ENCODE measurements around the gene DDX50.
A peak's percentile ranks its signal among the peaks of the same experiment; 100 is the strongest.
"Not testable (repeated sequence)": the region's sequence is repeated elsewhere in the genome, so short reads cannot be mapped to it uniquely, and the experiment has no call there.

Gene DDX50

DNA sequence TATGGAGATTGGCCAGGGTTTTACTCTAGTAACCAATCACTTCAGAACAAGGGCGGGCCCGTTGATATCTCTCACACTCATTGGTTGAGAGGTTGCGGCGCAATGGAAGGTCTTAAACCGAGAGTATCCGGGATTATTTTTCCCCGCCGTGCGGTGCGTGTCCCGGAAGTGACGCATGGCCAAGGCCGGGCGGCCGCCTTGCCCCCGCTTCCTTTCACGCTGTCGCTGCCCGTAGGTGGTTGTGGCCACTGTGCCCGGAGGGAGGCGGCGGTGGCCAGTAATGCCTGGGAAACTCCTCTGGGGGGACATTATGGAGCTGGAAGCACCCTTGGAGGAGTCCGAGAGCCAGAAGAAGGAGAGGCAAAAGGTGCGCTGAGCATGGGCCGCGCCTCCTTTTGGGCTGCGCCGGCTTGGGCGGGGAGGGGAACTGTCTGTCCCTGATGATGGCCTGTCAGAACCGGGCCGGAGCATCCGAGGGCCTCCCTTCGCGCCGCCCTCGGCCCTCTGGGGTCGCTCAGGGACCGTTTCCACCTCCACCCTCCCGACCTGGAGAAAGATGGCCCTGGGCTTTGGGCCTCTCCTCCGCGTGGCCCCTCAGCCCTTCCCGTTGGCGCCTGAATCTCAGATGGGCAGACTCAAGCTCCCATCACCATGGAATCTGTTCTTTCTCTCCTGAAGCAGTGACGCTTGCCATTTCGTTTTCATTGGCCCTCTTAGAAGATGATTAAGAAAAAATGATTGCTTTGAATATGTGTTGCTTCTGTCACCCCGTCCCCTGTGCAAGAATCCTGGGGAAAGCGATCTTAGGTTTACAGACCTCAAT lies at the start of gene DDX50:
Gene DDX50, plus strand, starts transcription at position 211 of the 823 bp plus-strand sequence. Its CDS starts 70 bp downstream, at position 281.
- peak; percentile 91 for DNase-seq (ENCODE audit: low read depth)

- no peak for DNase-seq (ENCODE audit: low read depth)
Measured at GRCh38 chr10:68856352-68856751, 44.8 kb upstream of the DDX50 start.

GRCh38 chr10:68857005-68857404 lies 44.1 kb upstream of the DDX50 start:
- DNase-seq (ENCODE audit: low read depth): no peak

DNA sequence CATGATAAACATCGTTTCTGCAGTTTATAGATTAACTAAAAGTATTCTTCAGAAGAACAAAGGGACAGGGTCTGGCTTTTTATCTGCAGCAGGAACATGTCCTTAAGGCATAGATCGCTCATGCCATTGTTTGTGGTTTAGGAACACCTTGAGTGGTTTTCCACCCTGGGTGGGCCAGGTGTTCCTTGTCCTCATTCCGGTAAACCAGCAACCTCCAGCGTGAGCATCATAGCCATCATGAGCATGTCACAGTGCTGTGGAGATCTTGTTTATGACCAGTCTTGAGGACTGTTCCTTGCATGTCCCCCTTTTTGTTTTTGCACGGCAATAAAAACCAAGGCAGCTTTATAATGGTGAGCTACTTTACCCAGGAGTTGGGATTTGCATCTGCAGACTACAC lies 39.9 kb upstream of the DDX50 start:
- no peak for DNase-seq (ENCODE audit: low read depth)

DNA sequence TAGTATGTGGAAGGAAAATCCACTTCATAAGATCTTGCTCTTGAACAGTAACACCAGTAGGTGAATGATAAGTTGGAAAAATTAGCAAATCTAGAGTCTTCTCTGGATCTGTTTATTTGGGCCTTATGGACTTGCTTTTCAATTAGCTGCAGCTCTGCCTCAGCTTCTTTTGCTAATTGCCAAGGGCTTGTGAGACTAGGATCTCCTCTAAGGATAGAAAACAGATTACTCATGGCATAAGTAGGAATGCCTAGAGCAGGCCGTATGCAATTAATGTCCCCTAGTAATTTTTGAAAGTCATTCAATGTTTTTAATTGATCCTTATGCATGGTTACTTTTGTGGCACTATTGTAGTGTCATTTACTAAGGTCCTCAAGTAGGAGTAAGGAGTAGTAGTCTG lies 36.5 kb upstream of the DDX50 start:
- DNase-seq (ENCODE audit: low read depth): no peak

DNA sequence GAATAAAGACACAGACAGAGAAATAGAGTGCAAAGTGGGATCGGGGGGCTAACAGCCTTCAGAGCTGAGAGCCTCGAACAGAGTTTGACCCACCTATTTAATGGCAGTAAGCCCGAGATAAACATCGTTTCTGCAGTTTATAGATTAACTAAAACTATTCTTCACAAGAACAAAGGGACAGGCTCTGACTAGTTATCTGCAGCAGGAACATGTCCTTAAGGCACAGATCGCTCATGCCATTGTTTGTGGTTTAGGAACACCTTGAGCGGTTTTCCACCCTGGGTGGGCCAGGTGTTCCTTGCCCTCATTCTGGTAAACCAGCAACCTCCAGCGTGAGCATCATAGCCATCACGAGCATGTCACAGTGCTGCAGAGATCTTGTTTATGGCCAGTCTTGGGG lies 32.9 kb upstream of the DDX50 start:
- not testable (repeated sequence) for DNase-seq (ENCODE audit: low read depth)

- DNase-seq (ENCODE audit: low read depth): no peak
Measured at GRCh38 chr10:68869623-68870022, 31.5 kb upstream of the DDX50 start.

GRCh38 chr10:68870061-68870460 lies 31.1 kb upstream of the DDX50 start:
- no peak for DNase-seq (ENCODE audit: low read depth)

- DNase-seq (ENCODE audit: low read depth): no peak
Measured at GRCh38 chr10:68870545-68871104, 30.5 kb upstream of the DDX50 start.

- DNase-seq (ENCODE audit: low read depth): no peak
Measured at GRCh38 chr10:68871105-68871711, 29.9 kb upstream of the DDX50 start.

DNA sequence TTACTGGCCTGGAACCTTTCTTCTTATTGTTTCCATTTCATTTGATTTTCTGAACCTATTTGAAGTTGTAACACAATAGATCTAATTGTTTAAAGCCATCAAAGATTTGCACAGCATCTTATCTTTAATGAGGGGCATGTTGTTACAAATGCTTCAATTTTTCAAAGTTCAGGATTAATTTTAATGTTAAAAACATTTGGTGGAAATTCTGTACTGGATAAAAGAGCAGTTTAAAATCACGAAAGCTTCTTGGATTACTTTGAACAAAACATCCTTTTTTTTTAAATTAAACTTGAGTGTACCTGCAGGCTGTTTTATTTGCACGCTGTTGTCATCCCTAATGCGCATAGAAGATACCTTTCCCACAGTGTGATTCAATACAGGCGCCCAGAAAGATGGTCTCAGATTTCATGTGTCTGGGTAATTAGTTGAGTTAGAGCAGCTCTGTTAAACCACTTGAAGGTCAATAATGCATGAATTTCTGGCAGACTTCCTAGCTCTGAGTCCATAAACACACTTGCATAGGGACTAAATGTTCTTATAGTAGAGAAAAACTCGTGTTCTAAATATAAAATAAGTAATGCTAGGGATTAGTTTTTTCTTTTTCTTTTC lies 29.3 kb upstream of the DDX50 start:
- DNase-seq (ENCODE audit: low read depth): no peak

GRCh38 chr10:68876246-68877138 lies 24.6 kb upstream of the DDX50 start:
- DNase-seq (ENCODE audit: low read depth): no peak

DNA sequence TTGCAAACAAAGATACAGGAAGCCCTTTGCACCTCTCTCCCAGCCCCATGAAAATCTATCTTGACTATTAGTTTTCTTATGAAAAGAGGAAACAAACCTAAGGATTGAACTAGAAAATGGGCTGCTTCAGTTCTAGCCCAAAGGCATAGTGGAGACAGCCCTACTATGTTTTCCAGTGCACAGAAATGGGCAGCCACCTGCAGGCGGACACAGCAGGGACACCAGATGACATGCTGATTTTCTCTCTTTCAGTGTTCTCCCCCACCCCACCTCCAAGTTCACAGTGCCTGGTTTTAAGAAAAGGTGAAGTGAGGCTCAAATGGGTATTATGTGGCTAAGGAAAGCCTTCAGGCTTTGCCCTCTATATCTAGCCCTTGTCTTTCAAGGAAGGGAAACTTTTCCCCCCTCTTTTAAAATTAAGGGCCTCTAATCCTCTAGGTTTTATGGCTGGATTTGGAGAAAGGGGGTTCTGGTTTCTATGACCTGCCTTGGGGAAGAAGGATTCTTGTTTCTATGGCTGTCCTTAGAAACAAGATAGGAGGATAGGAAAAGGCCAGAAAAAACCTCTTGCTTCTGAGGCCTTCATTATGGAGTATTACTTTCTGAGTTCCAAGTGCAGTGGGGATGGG lies 23.5 kb upstream of the DDX50 start:
- DNase-seq (ENCODE audit: low read depth): no peak

DNA sequence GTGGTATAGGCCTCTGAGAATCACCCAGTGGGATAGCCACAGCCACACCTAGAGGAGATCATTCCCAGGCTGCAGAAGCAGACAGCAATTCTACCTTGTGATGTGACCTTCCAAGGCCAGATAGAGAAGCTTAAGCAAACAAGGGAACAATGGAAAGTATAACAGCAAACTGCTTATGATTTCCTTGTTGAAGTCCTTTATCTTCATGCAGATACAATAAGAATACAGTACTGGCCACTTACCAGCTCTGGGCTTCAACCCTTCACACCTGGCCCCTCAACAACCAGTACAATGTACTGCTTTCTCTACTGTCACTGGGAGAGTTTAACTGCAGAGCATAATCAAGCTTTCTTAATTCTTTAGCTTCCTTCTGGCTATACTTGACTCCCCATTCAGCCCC lies 22.6 kb upstream of the DDX50 start:
- DNase-seq (ENCODE audit: low read depth): no peak

DNA sequence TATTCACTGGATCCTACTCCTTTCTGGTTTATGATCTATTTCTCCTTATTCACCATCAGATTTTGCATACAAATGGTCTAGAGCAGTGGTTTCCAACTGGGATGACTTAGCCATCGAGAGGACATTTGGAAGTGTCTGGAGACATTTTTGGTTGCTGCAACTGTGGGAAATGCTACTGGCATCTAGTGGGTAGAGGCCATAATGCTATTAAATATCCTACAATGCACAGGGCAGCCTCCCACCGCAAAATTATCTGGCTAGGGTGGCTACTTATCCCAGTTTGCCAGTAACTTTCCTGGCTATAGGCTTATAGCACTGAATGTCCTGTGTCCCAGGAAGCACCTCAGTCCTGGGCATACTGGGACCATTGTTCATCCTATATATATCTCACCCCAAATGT lies 21.5 kb upstream of the DDX50 start:
- DNase-seq (ENCODE audit: low read depth): no peak

DNA sequence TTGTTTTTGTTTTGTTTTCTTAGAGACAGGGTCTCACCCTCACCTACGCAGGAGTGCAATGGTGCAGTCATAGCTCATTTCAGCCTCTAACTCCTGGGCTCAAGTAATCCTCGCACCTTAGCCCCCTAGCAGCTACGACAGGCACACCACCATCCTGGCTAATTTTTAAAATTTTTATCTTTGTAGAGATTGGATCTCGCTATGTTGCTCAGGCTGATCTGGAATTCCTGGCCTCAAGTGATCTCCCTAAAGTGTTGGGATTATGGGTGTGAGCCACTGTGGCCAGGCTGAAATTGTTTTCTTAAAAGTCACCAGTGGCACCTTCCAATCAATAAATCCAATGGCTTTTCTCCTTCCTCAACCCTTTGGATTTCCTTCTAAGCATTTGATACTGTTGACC lies 20.9 kb upstream of the DDX50 start:
- DNase-seq (ENCODE audit: low read depth): no peak

DNA sequence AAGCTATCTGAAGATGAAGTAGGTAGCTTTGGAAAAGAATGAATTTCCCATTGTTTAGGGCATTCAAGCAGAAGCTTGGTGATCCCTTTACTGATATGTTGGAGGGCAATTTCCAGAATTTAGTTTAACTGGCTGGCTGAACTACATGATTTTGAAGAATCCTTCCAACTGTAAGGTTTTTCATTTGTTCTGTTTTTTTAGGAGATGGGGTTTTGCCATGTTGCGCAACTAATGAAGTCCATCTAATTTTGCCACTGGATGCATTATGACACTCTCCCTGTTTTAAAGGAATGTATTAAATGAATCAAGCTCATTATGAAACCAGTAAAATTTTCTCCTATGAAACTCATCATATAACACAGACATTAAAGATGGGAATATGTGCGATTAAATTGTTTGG lies 6.1 kb upstream of the DDX50 start:
- no peak for DNase-seq (ENCODE audit: low read depth)

DNA sequence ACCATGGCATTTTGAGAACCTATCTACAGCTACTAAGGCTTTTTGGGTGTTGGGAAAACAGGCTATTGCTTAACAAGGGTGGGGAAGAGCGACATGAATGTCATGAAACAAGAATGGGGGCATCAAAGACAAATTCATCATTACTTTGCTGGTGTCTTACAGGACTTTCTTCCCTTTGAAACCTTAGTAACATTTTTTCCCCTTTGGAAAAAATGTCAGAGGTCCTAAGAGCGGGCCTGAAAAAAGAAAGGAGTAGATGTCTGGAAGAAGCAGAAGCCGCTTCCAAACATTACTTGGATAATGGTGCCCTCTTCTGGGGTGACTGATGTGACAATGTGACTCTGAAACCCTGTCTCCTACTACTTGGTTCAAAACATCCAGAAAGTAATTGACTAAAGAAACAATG lies 3.8 kb upstream of the DDX50 start:
- no peak for DNase-seq (ENCODE audit: low read depth)

- DNase-seq (ENCODE audit: low read depth): no peak
Measured at GRCh38 chr10:68899186-68899745, 1.8 kb upstream of the DDX50 start.

DNA sequence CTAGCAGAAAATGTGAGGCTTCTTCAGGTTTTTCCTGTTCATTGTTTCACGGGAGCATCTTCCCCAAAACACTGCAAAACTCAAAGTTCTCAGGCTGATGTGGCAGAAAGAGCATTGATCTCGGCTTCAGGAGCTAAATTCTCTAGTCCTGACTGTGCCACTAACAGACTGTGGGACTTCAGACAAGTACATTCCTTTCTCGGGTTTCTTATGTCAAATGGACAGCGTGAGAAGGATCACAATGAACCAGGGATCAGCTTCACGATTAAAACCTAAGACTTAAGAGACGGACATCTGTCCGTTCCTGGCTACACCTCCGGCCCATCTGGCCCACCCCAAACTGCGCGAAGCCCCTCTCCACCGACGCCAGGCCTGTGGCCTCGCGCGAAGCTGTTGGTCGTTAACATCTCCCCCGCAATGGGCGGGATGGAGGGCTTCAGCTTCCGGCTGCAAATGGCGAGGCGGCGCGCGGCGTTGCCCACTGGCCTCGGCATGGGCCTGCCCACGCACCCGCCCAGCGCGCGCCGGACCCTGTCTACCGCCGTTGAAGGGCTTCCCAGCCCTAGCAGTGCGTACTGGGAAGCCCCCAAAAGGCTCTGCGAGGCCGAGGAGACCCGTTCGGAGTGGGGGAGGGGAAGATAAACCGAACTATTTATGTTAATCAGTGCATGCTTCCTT lies 549 bp upstream of the DDX50 start:
- DNase-seq (ENCODE audit: low read depth): peak; percentile 46

GRCh38 chr10:68902382-68902781 lies 1.3 kb downstream of the DDX50 start:
- DNase-seq (ENCODE audit: low read depth): no peak

All from stimulated activated CD8-positive, alpha-beta memory T cell treated with anti-CD3 and anti-CD28 coated beads, Interleukin-7, amount 100 ng/mL, for 24 hours (primary cell).